Measurements from ENCODE around the gene KLHL17.

Gene KLHL17

GRCh38 chr1:932776-933602, 27.4 kb upstream of the KLHL17 start:
- DNase-seq (ENCODE audit: low read depth in 1 of 2, low spot score in 1 of 2), result no peak

DNA sequence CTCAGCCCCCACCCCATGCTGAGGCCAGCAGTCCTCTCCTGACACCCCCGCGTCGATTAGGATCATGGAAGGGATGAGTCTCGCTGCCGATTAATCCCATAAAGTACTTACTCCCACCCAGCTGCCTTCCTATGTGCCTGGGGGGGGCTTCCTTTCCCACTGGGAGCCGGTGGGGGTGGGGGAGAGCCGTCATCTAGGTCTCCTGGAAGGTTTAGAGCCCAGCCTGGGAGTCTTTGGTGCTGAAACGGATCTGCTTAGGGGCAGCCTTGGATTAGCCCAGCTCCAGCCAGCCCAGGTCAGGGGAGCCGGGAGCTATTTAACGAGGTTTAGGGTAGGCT, 26.8 kb upstream of the KLHL17 start:
- H3K27ac ChIP-seq (replicated peaks), result no peak overlapping the region
- no peaks in the 10 kb centered on the region for H3K27me3 ChIP-seq (ENCODE audit: insufficient read depth, poor library complexity, severe bottlenecking)
- DNase-seq (ENCODE audit: low read depth in 1 of 2, low spot score in 1 of 2), result no peak
- TF ChIP-seq CTCF (IDR thresholded peaks at IDR 0.05; ENCODE audit: insufficient read depth, low read length), result no peak
- no peak for TF ChIP-seq GABPA (IDR thresholded peaks at IDR 0.05; ENCODE audit: low read depth)
- TF ChIP-seq REST (IDR thresholded peaks at IDR 0.05; ENCODE audit: insufficient replicate concordance, low read depth), result no peak
- no peak for TF ChIP-seq SPI1 (IDR thresholded peaks at IDR 0.05; ENCODE audit: borderline replicate concordance, low read depth)
- no peak for TF ChIP-seq POLR2AphosphoS5 (IDR thresholded peaks at IDR 0.05; ENCODE audit: low read depth)
- no peak overlapping the region for H3K4me3 ChIP-seq (replicated peaks; ENCODE audit: insufficient read depth, low read length)

More at GRCh38 chr1:932776-933602, 27.4 kb upstream of the KLHL17 start:
- Histone ChIP-seq H3K27me3 (ENCODE audit: insufficient read depth, poor library complexity, severe bottlenecking) (no peaks in the 10 kb centered on the region), H3K27ac (replicated peaks) (no peak overlapping the region), H3K4me3 (replicated peaks; ENCODE audit: insufficient read depth, low read length) (no peak overlapping the region)
- TF ChIP-seq GABPA (IDR thresholded peaks at IDR 0.05; ENCODE audit: low read depth), result no peak
- no peak for TF ChIP-seq CTCF (IDR thresholded peaks at IDR 0.05; ENCODE audit: insufficient read depth, low read length)
- TF ChIP-seq REST (IDR thresholded peaks at IDR 0.05; ENCODE audit: insufficient replicate concordance, low read depth), result no peak
- no peak for TF ChIP-seq SPI1 (IDR thresholded peaks at IDR 0.05; ENCODE audit: borderline replicate concordance, low read depth)
- TF ChIP-seq POLR2AphosphoS5 (IDR thresholded peaks at IDR 0.05; ENCODE audit: low read depth), result no peak

DNA sequence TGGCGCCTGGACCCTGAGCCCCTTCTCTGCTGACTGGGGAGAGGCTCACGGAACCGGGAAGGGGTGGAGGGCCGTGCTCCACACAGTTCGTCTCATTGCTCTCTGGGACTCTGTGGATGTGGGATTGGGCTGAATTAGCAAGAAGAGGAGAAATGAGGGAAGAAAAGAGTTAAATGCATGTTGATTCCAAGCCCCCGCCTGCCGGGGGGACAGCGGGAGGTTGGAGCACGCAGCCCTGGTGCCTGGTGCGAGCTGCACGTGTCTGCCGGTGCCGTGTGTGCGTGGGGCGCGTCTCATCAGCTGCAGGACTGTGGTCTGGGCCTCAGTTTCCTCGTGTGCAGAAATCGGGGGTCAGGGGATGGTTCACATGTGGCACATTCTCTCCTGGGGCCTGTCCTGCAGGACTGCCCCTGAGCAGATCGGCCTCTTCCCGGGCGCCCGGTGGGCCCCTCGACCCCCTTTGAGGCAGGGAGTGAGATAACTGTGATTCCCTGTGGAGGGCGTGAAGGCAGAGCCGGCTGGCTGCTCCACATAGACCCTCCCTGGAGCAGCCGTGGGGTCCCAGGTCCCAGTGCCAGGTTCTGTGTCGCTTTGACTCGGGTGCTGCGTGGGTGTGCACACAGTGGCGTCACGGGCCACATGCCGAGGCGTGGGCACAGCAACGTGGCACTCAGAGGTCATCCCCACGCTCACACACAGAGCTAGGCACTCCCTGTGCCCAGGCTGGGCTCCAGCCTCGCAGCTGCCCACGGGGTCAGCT, 25.2 kb upstream of the KLHL17 start:
- Histone ChIP-seq H3K27ac (replicated peaks) (no peak overlapping the region), H3K27me3 (ENCODE audit: insufficient read depth, poor library complexity, severe bottlenecking) (peaks cover 2% of the 10 kb centered on the region), H3K4me3 (replicated peaks; ENCODE audit: insufficient read depth, low read length) (no peak overlapping the region)
- DNase-seq (ENCODE audit: low read depth in 1 of 2, low spot score in 1 of 2), result no peak
- TF ChIP-seq GABPA (IDR thresholded peaks at IDR 0.05; ENCODE audit: low read depth), result no peak

DNA sequence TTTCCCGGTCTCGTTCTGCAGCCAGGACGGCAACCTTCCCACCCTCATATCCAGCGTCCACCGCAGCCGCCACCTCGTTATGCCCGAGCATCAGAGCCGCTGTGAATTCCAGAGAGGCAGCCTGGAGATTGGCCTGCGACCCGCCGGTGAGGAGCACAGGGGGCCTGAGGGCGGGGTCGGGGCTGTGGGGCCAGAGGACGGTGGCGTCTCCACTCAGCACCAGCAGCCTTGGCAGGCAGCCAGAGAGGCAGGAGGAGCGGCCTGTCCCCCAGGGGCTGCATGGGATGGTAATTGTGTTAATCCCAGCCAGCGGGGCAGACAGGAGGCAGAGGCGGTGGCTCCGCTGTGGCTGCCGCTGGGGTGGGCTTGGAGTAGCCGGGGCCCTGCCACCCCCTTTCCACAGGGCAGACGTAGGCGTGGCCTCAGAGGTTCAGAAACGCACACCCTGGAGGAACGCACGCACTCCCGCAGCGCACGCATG, 24.6 kb upstream of the KLHL17 start:
- Histone ChIP-seq H3K27me3 (ENCODE audit: insufficient read depth, poor library complexity, severe bottlenecking) (peaks cover 8% of the 10 kb centered on the region), H3K4me3 (replicated peaks; ENCODE audit: insufficient read depth, low read length) (no peak overlapping the region), H3K27ac (replicated peaks) (no peak overlapping the region)
- DNase-seq (ENCODE audit: low read depth in 1 of 2, low spot score in 1 of 2), result no peak
- TF ChIP-seq POLR2AphosphoS5 (IDR thresholded peaks at IDR 0.05; ENCODE audit: low read depth), result no peak
- TF ChIP-seq CTCF (IDR thresholded peaks at IDR 0.05; ENCODE audit: insufficient read depth, low read length), result no peak
- TF ChIP-seq SPI1 (IDR thresholded peaks at IDR 0.05; ENCODE audit: borderline replicate concordance, low read depth), result no peak
- TF ChIP-seq GABPA (IDR thresholded peaks at IDR 0.05; ENCODE audit: low read depth), result no peak
- no peak for TF ChIP-seq REST (IDR thresholded peaks at IDR 0.05; ENCODE audit: insufficient replicate concordance, low read depth)

All from HL-60 (cell line).